Ovary (tissue), 9 donors: ENCODE measurements around the gene RNF215. TPM values are rescaled to one million over a fixed set of nuclear protein-coding genes. Genes with fewer than 3 reads are reported as not detected.

Experiments used
- DNase-seq, 5 donors: peaks; one replicate each; pipeline ENCODE4 v3.0.0-alpha.2; 2019 to 2020
- H3K27ac ChIP-seq, 2 donors: fragments of 200-600 bp; one replicate each; pipeline versions ENCODE4 v1.5.1 to v1.8.0; 2019 to 2022
- H3K27me3 ChIP-seq: fragments of 200-600 bp; one replicate; pipeline ENCODE4 v1.8.0; 2022
- H3K36me3 ChIP-seq: fragments of 200-600 bp; sonication (generic); one replicate; pipeline ENCODE4 v1.5.1; 2019
- H3K4me1 ChIP-seq: one replicate; pipeline ENCODE4 v1.8.1; 2013; ENCODE audit warnings: mild to moderate bottlenecking, moderate library complexity; ENCODE audit not compliant: insufficient read depth
- H3K4me3 ChIP-seq: fragments of 200-600 bp; sonication (generic); one replicate; pipeline ENCODE4 v1.5.1; 2017
- H3K9me3 ChIP-seq, 2 donors: fragments of 200-600 bp in 1 of 2; sonication (generic) in 1 of 2; one replicate each; pipeline versions ENCODE4 v1.5.1 to v1.8.1; 2013 to 2019; ENCODE audit warnings: mild to moderate bottlenecking in 1 of 2, moderate library complexity in 1 of 2
- EP300 ChIP-seq: sonication (generic); formaldehyde crosslinking; IDR thresholded peaks from one replicate; pipeline ENCODE4 v1.6.1; 2017; ENCODE audit warnings: antibody characterized with exemption
- POLR2A ChIP-seq: fragments of 450-650 bp; IDR thresholded peaks from one replicate; pipeline ENCODE4 v1.6.1; 2017; ENCODE audit warnings: antibody characterized with exemption, mild to moderate bottlenecking, moderate library complexity
- WGBS, 3 donors: extraction: QIAGEN DNeasy Blood & Tissue Kit in 1 of 3; methylation state at CpG; one replicate each; pipeline versions ENCODE4 v1.1.5 to v1.1.7; 2013 to 2017; 5-methylcytosine and 5-hydroxymethylcytosine counted together
- intact Hi-C, 4 donors: fragments of 100-400 bp; cut with DNase I; formaldehyde crosslinking; loops; one replicate each; pipeline versions ENCODE4 v1.11.0 to v1.15.1; 2022 to 2023
- polyA plus RNA-seq, 2 donors: library from polyadenylated mRNA; stranded (reverse); fragments of 200-250 nt in 1 of 2; fragments of 350-450 nt in 1 of 2; fragmentation: Illumina TruSeq in 1 of 2; extraction: RNeasy Lipid Tissue Mini Kit (QIAGEN cat#74804) in 1 of 2; gene quantifications; one replicate each; pipeline ENCODE4 v1.2.3, GENCODE V29; 2013 to 2014
- total RNA-seq, 7 donors: library from RNA; depleted of rRNA in 2 of 7; stranded (reverse); fragments of >200 nt in 2 of 7; fragmentation: NEBNext Ultra II Directional in 3 of 7; extraction: Animal tissue kit (Norgen Biotek cat#: 25700) in 3 of 7; gene quantifications; one replicate each; pipeline versions ENCODE4 v1.1.0 to v1.2.4, GENCODE V29; 2016 to 2023
- TF ChIP-seq, protein P1 (sequence below), 3 donors: fragments of 450-650 bp in 2 of 3; fragments of 200-600 bp in 1 of 3; IDR thresholded peaks; one replicate each; pipeline versions ENCODE4 v1.5.1 to v1.8.0; 2016 to 2022; ENCODE audit warnings: antibody characterized with exemption in 3 of 3, mild to moderate bottlenecking in 1 of 3
- donor health status: DM: no; HTN: no; CAD: no; lungs with moderate emphysema.
- donor health status: DM: no; HTN: no; CAD: no.
- donor health status: Bipolar disorder and iron deficiency.
- donor health status: DM: yes; HTN: yes; CAD: no.
- donor health status: DM: no; HTN: no; CAD: no.
- donor health status: DM: yes; HTN: yes; CAD: no.

The RNF215 gene
- total and polyA plus RNA-seq, 9 donors = 2.9 to 26.1 (median 14.0) TPM

DNA sequence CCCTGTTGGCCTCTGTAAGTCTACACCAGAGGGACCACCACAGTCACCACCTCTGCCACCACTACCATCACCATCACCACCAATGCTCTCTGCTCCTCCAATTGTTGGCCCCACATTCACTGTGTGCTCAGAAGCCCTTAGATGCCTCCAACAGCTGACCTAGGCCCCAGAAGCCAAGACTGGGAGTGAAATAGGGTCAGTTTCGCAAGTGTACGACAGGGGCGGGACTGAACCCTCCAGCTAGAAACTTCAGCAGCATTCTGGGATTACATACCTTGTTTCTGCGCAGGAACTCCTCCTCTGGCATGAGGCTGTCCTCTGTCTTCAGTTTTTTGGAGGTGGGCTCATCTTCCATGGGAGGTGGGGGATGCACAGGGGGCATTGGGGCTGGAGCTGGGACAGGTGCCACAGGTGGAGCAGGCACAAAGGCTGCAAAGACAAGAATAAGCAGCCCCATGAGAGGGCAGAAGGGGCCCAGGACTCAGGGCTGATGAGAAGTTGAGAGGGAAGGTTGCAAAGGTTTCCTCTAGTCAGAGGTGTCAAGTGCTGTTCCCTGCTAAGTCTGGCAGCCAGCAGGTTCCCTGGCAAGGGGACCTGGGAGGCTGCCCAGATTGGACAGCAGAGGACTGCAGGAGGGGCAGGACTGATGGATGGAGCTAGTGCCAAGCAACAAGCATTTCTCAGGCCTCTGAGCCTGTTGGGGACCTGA, 50.3 kb downstream of the RNF215 start:
- intact Hi-C loops = no loop called here
- Histone ChIP-seq H3K4me1 (no peaks in the 10 kb centered on the region), H3K27ac (no peak overlapping the region), H3K27me3 (no peaks in the 10 kb centered on the region), H3K9me3 (no peaks in the 10 kb centered on the region), H3K36me3 (no peaks in the 10 kb centered on the region), H3K4me3 (no peak overlapping the region)
- WGBS, 3 donors = 94 to 97% (median 96%) methylated on average over 4 of the region's 4 CpGs
- TF ChIP-seq, protein P1, sequence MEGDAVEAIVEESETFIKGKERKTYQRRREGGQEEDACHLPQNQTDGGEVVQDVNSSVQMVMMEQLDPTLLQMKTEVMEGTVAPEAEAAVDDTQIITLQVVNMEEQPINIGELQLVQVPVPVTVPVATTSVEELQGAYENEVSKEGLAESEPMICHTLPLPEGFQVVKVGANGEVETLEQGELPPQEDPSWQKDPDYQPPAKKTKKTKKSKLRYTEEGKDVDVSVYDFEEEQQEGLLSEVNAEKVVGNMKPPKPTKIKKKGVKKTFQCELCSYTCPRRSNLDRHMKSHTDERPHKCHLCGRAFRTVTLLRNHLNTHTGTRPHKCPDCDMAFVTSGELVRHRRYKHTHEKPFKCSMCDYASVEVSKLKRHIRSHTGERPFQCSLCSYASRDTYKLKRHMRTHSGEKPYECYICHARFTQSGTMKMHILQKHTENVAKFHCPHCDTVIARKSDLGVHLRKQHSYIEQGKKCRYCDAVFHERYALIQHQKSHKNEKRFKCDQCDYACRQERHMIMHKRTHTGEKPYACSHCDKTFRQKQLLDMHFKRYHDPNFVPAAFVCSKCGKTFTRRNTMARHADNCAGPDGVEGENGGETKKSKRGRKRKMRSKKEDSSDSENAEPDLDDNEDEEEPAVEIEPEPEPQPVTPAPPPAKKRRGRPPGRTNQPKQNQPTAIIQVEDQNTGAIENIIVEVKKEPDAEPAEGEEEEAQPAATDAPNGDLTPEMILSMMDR (IDR thresholded peaks at IDR 0.05) = no peak
- no peak for TF ChIP-seq POLR2A
- no peak for TF ChIP-seq EP300
- DNase-seq = no peak

DNA sequence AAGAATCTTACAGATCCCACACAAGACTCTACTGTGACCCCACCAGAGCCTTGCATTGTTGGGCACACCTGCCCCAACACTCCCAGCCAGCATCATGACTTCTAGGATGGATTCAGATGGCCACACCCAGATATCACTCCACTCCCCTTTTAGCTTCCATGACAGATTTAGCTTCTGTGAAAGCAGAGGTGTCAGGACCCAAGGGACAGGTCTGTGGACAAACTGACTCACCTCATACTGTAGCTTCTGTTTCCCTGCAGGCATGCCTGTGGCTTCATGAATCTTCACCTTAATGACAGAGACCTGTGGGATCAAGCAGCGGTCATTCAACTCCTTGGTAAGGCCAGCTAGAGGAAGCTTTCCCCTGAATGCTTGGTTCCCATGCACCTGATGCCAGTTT, 52.0 kb downstream of the RNF215 start:
- intact Hi-C loops = no loop called here
- H3K4me3 ChIP-seq = no peak overlapping the region
- no peak for DNase-seq
- 93 to 100% (median 100%) methylated on average over 1 of the region's 1 CpG for WGBS, 3 donors
- TF ChIP-seq, protein P1 (IDR thresholded peaks at IDR 0.05) = no peak
- no peak for TF ChIP-seq EP300
- no peak overlapping the region for H3K27ac ChIP-seq
- no peaks in the 10 kb centered on the region for H3K9me3 ChIP-seq
- no peaks in the 10 kb centered on the region for H3K4me1 ChIP-seq
- H3K27me3 ChIP-seq = no peaks in the 10 kb centered on the region
- no peaks in the 10 kb centered on the region for H3K36me3 ChIP-seq

DNA sequence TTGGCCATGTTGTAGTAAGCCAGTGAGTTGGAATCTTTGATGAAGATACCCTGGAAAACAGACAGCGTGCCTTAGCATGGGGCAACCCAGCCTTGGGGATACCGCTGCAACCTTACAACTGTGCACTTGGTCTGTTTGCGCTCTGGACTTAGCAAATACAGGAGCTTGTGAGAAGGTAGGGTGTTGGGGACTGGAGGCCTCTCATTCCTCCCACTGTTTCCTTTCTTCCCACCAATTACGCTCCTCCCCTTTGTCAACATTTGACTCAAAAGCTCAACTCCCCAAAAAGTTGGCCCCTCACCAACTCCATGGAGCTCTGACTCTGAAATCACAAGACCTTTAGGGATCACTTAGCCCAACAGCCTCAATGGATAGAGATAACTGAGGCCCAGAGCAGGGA, 52.6 kb downstream of the RNF215 start:
- intact Hi-C loops = no loop called here
- H3K36me3 ChIP-seq = no peaks in the 10 kb centered on the region

DNA sequence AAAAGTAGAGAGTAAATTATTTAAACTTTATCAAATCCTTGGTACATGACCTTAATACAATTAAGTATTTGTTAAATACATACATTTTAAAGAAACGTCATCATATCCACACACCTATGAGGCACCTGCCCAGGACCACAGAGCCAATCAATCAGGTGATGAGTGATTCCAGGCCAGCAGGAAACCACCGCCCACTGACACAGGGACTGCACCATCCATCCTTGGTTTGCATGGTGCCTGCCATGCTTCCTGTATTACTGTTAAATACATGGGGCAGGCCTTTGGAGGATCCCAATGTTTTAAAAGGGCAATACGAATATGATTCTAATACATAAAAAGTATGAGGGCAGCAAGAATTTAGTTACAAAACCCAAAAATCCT, 53.5 kb downstream of the RNF215 start:
- Histone ChIP-seq H3K27ac (no peak overlapping the region), H3K4me3 (no peak overlapping the region), H3K4me1 (no peaks in the 10 kb centered on the region), H3K9me3 (no peaks in the 10 kb centered on the region), H3K36me3 (no peaks in the 10 kb centered on the region), H3K27me3 (no peaks in the 10 kb centered on the region)
- intact Hi-C loops = no loop called here
- 73 to 81% (median 81%) methylated on average over 3 of the region's 3 CpGs for WGBS, 3 donors
- TF ChIP-seq, protein P1 (IDR thresholded peaks at IDR 0.05) = no peak
- TF ChIP-seq EP300 (no peak), POLR2A (no peak)
- DNase-seq = no peak

More for the DNA sequence above, 52.6 kb downstream of the RNF215 start:
- TF ChIP-seq EP300 = no peak
- TF ChIP-seq, protein P1 (IDR thresholded peaks at IDR 0.05) = no peak
- TF ChIP-seq POLR2A = no peak
- Histone ChIP-seq H3K27me3 (no peaks in the 10 kb centered on the region), H3K27ac (no peak overlapping the region), H3K4me1 (no peaks in the 10 kb centered on the region), H3K9me3 (no peaks in the 10 kb centered on the region), H3K4me3 (no peak overlapping the region)
- no peak for DNase-seq
- WGBS, 3 donors = 87 to 96% (median 90%) methylated on average over 4 of the region's 4 CpGs
